ENCODE data around the gene MBTD1. TPM values are rescaled to one million over a fixed set of nuclear protein-coding genes. Genes with fewer than 3 reads are reported as not detected.
A peak's percentile ranks its signal among the peaks of the same experiment; 100 is the strongest.
"Not testable (repeated sequence)": the region's sequence is repeated elsewhere in the genome, so short reads cannot be mapped to it uniquely, and the experiment has no call there.

The MBTD1 gene
- total RNA-seq (2021; fragmentation: NEBNext Ultra II Directional; extraction: Animal tissue kit (Norgen Biotek cat#: 25700)): 1 to 10 TPM; 3.6 to 5.1 (median 4.5) TPM
- long read RNA-seq, partial matches to known transcripts: 1 of 4 reads
- long read RNA-seq, other reads (novel, unspliced or antisense): 3 of 4 reads

GRCh38 chr17:51259564-51260236 is at the start of gene MBTD1:
TSS of gene MBTD1 (minus strand) at chr17:51260049. CDS start at chr17:51225161, 34,888 bp downstream.
- Mint-ChIP-seq H3K36me3 (ENCODE audit: low read depth) (peaks cover 32% of the 10 kb centered on the region), H3K4me3 (peak within 1 kb of the TSS; percentile 93), H3K27me3 (ENCODE audit: insufficient read depth) (peaks cover 1% of the 10 kb centered on the region), H3K4me1 (ENCODE audit: low read depth) (peaks cover 66% of the 10 kb centered on the region), H3K9me3 (no peaks in the 10 kb centered on the region), H3K27ac (peak within 1 kb of the TSS; percentile 99)
- TF ChIP-seq CTCF (IDR thresholded peaks at IDR 0.05): no peak
- DNase-seq: peak; percentile 90

- no peak overlapping the region for H3K27ac Mint-ChIP-seq
- H3K4me1 Mint-ChIP-seq (ENCODE audit: low read depth): no peaks in the 10 kb centered on the region
- H3K4me3 Mint-ChIP-seq: no peak overlapping the region
- H3K36me3 Mint-ChIP-seq (ENCODE audit: low read depth): peaks cover 6% of the 10 kb centered on the region; the same call in 1 of the 2 replicates
- H3K9me3 Mint-ChIP-seq: peaks cover 15% of the 10 kb centered on the region
- DNase-seq: no peak
- H3K27me3 Mint-ChIP-seq (ENCODE audit: insufficient read depth): no peaks in the 10 kb centered on the region
- TF ChIP-seq CTCF (IDR thresholded peaks at IDR 0.05): no peak
Measured at GRCh38 chr17:51305182-51305581, 45.3 kb upstream of the MBTD1 start.

GRCh38 chr17:51299859-51300258 is 40.0 kb upstream of the MBTD1 start:
- Mint-ChIP-seq H3K27me3 (ENCODE audit: insufficient read depth) (no peaks in the 10 kb centered on the region), H3K4me1 (ENCODE audit: low read depth) (no peaks in the 10 kb centered on the region), H3K27ac (no peak overlapping the region), H3K4me3 (no peak overlapping the region), H3K36me3 (ENCODE audit: low read depth) (peaks cover 4% of the 10 kb centered on the region; the same call in 1 of the 2 replicates), H3K9me3 (no peaks in the 10 kb centered on the region)
- DNase-seq: no peak
- no peak for TF ChIP-seq CTCF (IDR thresholded peaks at IDR 0.05)

DNA sequence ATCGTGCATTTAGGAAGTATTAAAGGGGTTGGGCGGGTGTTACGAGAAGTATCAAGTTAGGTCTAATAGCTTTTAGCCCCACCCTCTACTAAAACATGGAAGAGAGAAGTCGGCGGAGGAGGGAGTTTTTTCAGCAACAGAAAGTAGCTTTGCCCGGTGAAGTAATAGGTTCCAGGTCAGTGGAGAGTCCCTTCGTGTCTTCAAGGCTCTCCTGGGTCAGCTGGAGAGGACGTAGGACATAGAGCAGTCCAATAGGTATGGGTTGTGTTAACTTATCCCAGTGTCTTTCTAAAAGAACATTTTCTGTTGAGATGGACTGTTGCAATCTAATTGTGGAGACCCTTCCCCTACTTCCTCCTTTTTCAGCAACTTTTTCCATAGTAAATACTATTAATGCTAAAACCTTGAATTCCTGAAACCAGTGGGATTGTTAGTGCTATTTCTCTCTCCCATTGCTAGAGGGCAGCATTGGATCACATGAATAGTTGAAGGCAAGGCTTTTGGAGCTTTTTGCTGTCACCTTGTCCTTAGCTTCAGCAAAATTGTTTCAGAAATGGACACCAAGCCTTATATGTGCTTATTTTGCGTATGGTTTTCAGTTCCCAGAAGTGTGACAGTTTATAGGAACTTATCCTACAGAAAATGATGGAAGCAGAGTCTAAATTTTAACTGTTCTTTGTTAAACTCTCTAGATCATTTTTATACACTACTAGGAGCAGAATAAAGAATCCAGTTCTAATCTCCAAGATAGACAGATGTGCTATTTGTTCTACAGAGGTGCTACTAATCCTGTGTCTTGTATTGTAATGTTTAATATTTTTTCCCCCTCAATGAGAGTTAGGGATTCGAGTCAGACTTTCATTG is 38.9 kb upstream of the MBTD1 start:
- DNase-seq: peak; percentile 48
- H3K36me3 Mint-ChIP-seq (ENCODE audit: low read depth): peaks cover 2% of the 10 kb centered on the region; the same call in 1 of the 2 replicates
- no peak overlapping the region for H3K27ac Mint-ChIP-seq
- no peak overlapping the region for H3K4me3 Mint-ChIP-seq
- no peaks in the 10 kb centered on the region for H3K9me3 Mint-ChIP-seq
- no peaks in the 10 kb centered on the region for H3K4me1 Mint-ChIP-seq (ENCODE audit: low read depth)
- peak; percentile 78 for TF ChIP-seq CTCF (IDR thresholded peaks at IDR 0.05)
- H3K27me3 Mint-ChIP-seq (ENCODE audit: insufficient read depth): no peaks in the 10 kb centered on the region

DNA sequence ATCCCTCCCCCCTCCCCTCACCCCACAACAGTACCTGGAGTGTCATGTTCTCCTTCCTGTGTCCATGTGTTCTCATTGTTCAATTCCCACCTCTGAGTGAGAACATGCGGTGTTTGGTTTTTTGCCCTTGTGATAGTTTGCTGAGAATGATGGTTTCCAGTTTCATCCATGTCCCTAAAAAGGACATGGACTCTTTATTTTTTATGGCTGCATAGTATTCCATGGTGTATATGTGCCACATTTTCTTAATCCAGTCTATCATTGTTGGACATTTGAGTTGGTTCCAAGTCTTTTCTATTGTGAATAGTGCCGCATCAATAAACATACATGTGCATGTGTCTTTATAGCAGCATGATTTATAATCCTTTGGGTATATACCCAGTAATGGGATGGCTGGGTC is 34.5 kb upstream of the MBTD1 start:
- not testable (repeated sequence) for H3K27me3 Mint-ChIP-seq (ENCODE audit: insufficient read depth); H3K4me1 Mint-ChIP-seq (ENCODE audit: low read depth); H3K4me3 Mint-ChIP-seq; DNase-seq; H3K9me3 Mint-ChIP-seq; H3K27ac Mint-ChIP-seq
- H3K36me3 Mint-ChIP-seq (ENCODE audit: low read depth): peaks cover 21% of the 10 kb centered on the region

All from HFFc6 (cell line).